NT2/D1 (cell line): ENCODE data around the gene OGFOD2.

Source experiments
- SUZ12 ChIP-seq: IDR thresholded peaks from 2 replicates; pipeline ENCODE4 v1.6.1; 2011; ENCODE audit not compliant: insufficient read length, insufficient read depth; ENCODE audit errors: extremely low read depth
- YY1 ChIP-seq: IDR thresholded peaks from 2 replicates; pipeline ENCODE4 v1.6.1; 2011; ENCODE audit not compliant: insufficient read length, insufficient read depth
- ZNF274 ChIP-seq: IDR thresholded peaks from 2 replicates; pipeline ENCODE4 v1.6.1; 2011; ENCODE audit warnings: mild to moderate bottlenecking, low read depth, low read length

- TF ChIP-seq ZNF274: no peak
- TF ChIP-seq YY1: no peak
- TF ChIP-seq SUZ12: no peak
These were observed 45.2 kb upstream of the OGFOD2 start for GRCh38 chr12:122929812-122930211.
